Measurements from ENCODE around the gene HSF4. TPM values are rescaled to one million over a fixed set of nuclear protein-coding genes. Genes with fewer than 3 reads are reported as not detected.

The HSF4 gene
- total RNA-seq, 1 donor from 2014 or later, result 64.9 TPM

GRCh38 chr16:67211674-67212073, 47.1 kb downstream of the HSF4 start:
- no peaks in the 10 kb centered on the region for H3K4me1 ChIP-seq
- no peaks in the 10 kb centered on the region for H3K9me3 ChIP-seq
- no peak overlapping the region for H3K27ac ChIP-seq
- intact Hi-C loops (cut with DNase I), result no loop called here
- no peak for DNase-seq (ENCODE audit: low spot score in 2 of 2)
- H3K27me3 ChIP-seq, result no peaks in the 10 kb centered on the region
- TF ChIP-seq CTCF (IDR thresholded peaks at IDR 0.05), result no peak
- H3K4me3 ChIP-seq, result no peak overlapping the region
- peaks cover 0 to 17% of the 10 kb centered on the region in 2 donors for H3K36me3 ChIP-seq

- Histone ChIP-seq H3K27ac (no peak overlapping the region), H3K4me3 (no peak overlapping the region), H3K36me3 (peaks cover 0 to 7% of the 10 kb centered on the region in 2 donors), H3K9me3 (no peaks in the 10 kb centered on the region), H3K27me3 (no peaks in the 10 kb centered on the region), H3K4me1 (no peaks in the 10 kb centered on the region)
- DNase-seq (ENCODE audit: low spot score in 2 of 2), result no peak
- TF ChIP-seq CTCF (IDR thresholded peaks at IDR 0.05), result no peak
- intact Hi-C loops (cut with DNase I), result no loop called here
These were observed 48.2 kb downstream of the HSF4 start for GRCh38 chr16:67212766-67213165.

GRCh38 chr16:67213197-67214019, 48.9 kb downstream of the HSF4 start:
- TF ChIP-seq CTCF (IDR thresholded peaks at IDR 0.05), result no peak
- Histone ChIP-seq H3K36me3 (peaks cover 0 to 6% of the 10 kb centered on the region in 2 donors), H3K4me1 (no peaks in the 10 kb centered on the region), H3K27ac (no peak overlapping the region), H3K4me3 (no peak overlapping the region), H3K9me3 (no peaks in the 10 kb centered on the region), H3K27me3 (no peaks in the 10 kb centered on the region)
- intact Hi-C loops (cut with DNase I), result no loop called here
- no peak for DNase-seq (ENCODE audit: low spot score in 2 of 2)

- no peak overlapping the region for H3K4me3 ChIP-seq
- no peak for TF ChIP-seq CTCF (IDR thresholded peaks at IDR 0.05)
- no peak for DNase-seq (ENCODE audit: low spot score in 2 of 2)
- no peaks in the 10 kb centered on the region for H3K27me3 ChIP-seq
- H3K36me3 ChIP-seq, result peaks cover 0 to 2% of the 10 kb centered on the region in 2 donors
- no peak overlapping the region for H3K27ac ChIP-seq
- H3K9me3 ChIP-seq, result no peaks in the 10 kb centered on the region
- intact Hi-C loops (cut with DNase I), result no loop called here
- no peaks in the 10 kb centered on the region for H3K4me1 ChIP-seq
These were observed 51.2 kb downstream of the HSF4 start for GRCh38 chr16:67215706-67216105.

- DNase-seq (ENCODE audit: low spot score in 2 of 2), result peak in 1 of 2 donors; percentile 77
- Histone ChIP-seq H3K27me3 (no peaks in the 10 kb centered on the region), H3K36me3 (no peaks in the 10 kb centered on the region), H3K4me1 (no peaks in the 10 kb centered on the region), H3K4me3 (no peak overlapping the region), H3K9me3 (no peaks in the 10 kb centered on the region), H3K27ac (peak overlapping the region; percentile 14 to 22)
- TF ChIP-seq CTCF (IDR thresholded peaks at IDR 0.05), result no peak
- intact Hi-C loops (cut with DNase I), result no loop called here
These were observed 52.3 kb downstream of the HSF4 start for GRCh38 chr16:67216612-67217490.

Other genes with a start within 250 kb of the HSF4 start
- not detected for gene CDH16, start 245.9 kb upstream of the HSF4 start, total RNA-seq
- gene RRAD, start 239.2 kb upstream of the HSF4 start, total RNA-seq, result 54.2 TPM
- gene CIAO2B, start 230.3 kb upstream of the HSF4 start, total RNA-seq, result 255 TPM
- 40.0 TPM for gene CES2, start 229.2 kb upstream of the HSF4 start, total RNA-seq
- not detected for gene CES3, start 203.5 kb upstream of the HSF4 start, total RNA-seq
- gene CES4A, start 176.2 kb upstream of the HSF4 start, total RNA-seq, result 0.11 TPM
- gene CBFB, start 135.6 kb upstream of the HSF4 start, total RNA-seq, result 59.1 TPM
- 4.5 TPM for gene PHAF1, start 54.8 kb upstream of the HSF4 start, total RNA-seq
- 40.7 TPM for gene B3GNT9, start 13.7 kb upstream of the HSF4 start, total RNA-seq
- 27.7 TPM for gene TRADD, start 4.8 kb upstream of the HSF4 start, total RNA-seq
- gene FBXL8, start 4.8 kb upstream of the HSF4 start, total RNA-seq, result 46.1 TPM
- gene NOL3, start 5.8 kb downstream of the HSF4 start, total RNA-seq, result 87.6 TPM
- gene MATCAP1, start 19.2 kb downstream of the HSF4 start, total RNA-seq, result 18.9 TPM
- gene EXOC3L1, start 25.4 kb downstream of the HSF4 start, total RNA-seq, result 11.2 TPM
- gene E2F4, start 27.4 kb downstream of the HSF4 start, total RNA-seq, result 114 TPM
- gene ELMO3, start 34.4 kb downstream of the HSF4 start, total RNA-seq, result not detected
- gene TMEM208, start 62.4 kb downstream of the HSF4 start, total RNA-seq, result 8.3 TPM
- gene FHOD1, start 82.7 kb downstream of the HSF4 start, total RNA-seq, result 20.2 TPM
- 13.5 TPM for gene SLC9A5, start 84.2 kb downstream of the HSF4 start, total RNA-seq
- 3.7 TPM for gene PLEKHG4, start 114.8 kb downstream of the HSF4 start, total RNA-seq
- gene KCTD19, start 162.0 kb downstream of the HSF4 start, total RNA-seq, result not detected
- gene LRRC36, start 162.1 kb downstream of the HSF4 start, total RNA-seq, result not detected
- 2.8 TPM for gene TPPP3, start 228.8 kb downstream of the HSF4 start, total RNA-seq

Data from ascending aorta (tissue), 2 donors.